Stimulated activated CD4-positive, alpha-beta T cell treated with anti-CD3 and anti-CD28 coated beads, Interleukin-12 subunit alpha, Interleukin-12 subunit beta, amount 100 ng/mL, for 48 hours (primary cell): ENCODE measurements around the gene TRIM44.

Source experiments
- DNase-seq, 3 donors: peaks; one replicate each; pipeline ENCODE4 v3.0.0-alpha.2; 2020; ENCODE audit warnings: low read depth in 2 of 3, low spot score in 1 of 3

The TRIM44 gene

GRCh38 chr11:35786188-35786587 lies 123.6 kb downstream of the TRIM44 start:
- DNase-seq: no peak

- DNase-seq: no peak
These were observed 124.5 kb downstream of the TRIM44 start for GRCh38 chr11:35787013-35787504.

GRCh38 chr11:35787626-35788025 lies 125.1 kb downstream of the TRIM44 start:
- no peak for DNase-seq

- no peak for DNase-seq
These were observed 128.7 kb downstream of the TRIM44 start for GRCh38 chr11:35791088-35791958.

- DNase-seq: no peak
These were observed 129.7 kb downstream of the TRIM44 start for GRCh38 chr11:35792148-35792845.

GRCh38 chr11:35792846-35793192 lies 130.2 kb downstream of the TRIM44 start:
- no peak for DNase-seq

GRCh38 chr11:35794333-35794732 lies 131.8 kb downstream of the TRIM44 start:
- no peak for DNase-seq

- DNase-seq: no peak
These were observed 132.3 kb downstream of the TRIM44 start for GRCh38 chr11:35794850-35795249.

- no peak for DNase-seq
These were observed 134.0 kb downstream of the TRIM44 start for GRCh38 chr11:35796562-35796961.

- no peak for DNase-seq
These were observed 135.8 kb downstream of the TRIM44 start for GRCh38 chr11:35798423-35798822.

GRCh38 chr11:35798983-35799382 lies 136.4 kb downstream of the TRIM44 start:
- no peak for DNase-seq

GRCh38 chr11:35799655-35800054 lies 137.1 kb downstream of the TRIM44 start:
- no peak for DNase-seq

GRCh38 chr11:35800970-35801953 lies 138.7 kb downstream of the TRIM44 start:
- DNase-seq: no peak

GRCh38 chr11:35802221-35802620 lies 139.6 kb downstream of the TRIM44 start:
- DNase-seq: no peak

- no peak for DNase-seq
These were observed 140.1 kb downstream of the TRIM44 start for GRCh38 chr11:35802672-35803071.

- DNase-seq: no peak
These were observed 140.5 kb downstream of the TRIM44 start for GRCh38 chr11:35803115-35803514.

- DNase-seq: no peak
These were observed 142.0 kb downstream of the TRIM44 start for GRCh38 chr11:35804451-35805040.

- DNase-seq: no peak
These were observed 147.0 kb downstream of the TRIM44 start for GRCh38 chr11:35809561-35809960.

- DNase-seq: no peak
These were observed 147.6 kb downstream of the TRIM44 start for GRCh38 chr11:35810045-35810645.

- DNase-seq: no peak
These were observed 149.2 kb downstream of the TRIM44 start for GRCh38 chr11:35811783-35812182.
